AG08395 (cell line): ENCODE measurements around the gene LMO1.
A peak's percentile ranks its signal among the peaks of the same experiment; 100 is the strongest.

Source experiments
- DNase-seq: peaks from one replicate; pipeline ENCODE4 v3.0.0; 2012; ENCODE audit warnings: mixed read lengths, low spot score

Gene LMO1

GRCh38 chr11:8205566-8205965 lies 58.1 kb downstream of the LMO1 start:
- DNase-seq: no peak

GRCh38 chr11:8204596-8204995 lies 59.1 kb downstream of the LMO1 start:
- no peak for DNase-seq

GRCh38 chr11:8204025-8204424 lies 59.7 kb downstream of the LMO1 start:
- no peak for DNase-seq

- DNase-seq: no peak
These were observed 60.3 kb downstream of the LMO1 start for GRCh38 chr11:8203414-8203715.

- no peak for DNase-seq
These were observed 60.9 kb downstream of the LMO1 start for GRCh38 chr11:8202516-8203413.

GRCh38 chr11:8201644-8202365 lies 61.9 kb downstream of the LMO1 start:
- no peak for DNase-seq

GRCh38 chr11:8199676-8200075 lies 64.0 kb downstream of the LMO1 start:
- DNase-seq: no peak

- DNase-seq: no peak
These were observed 66.9 kb downstream of the LMO1 start for GRCh38 chr11:8196749-8197148.

GRCh38 chr11:8194956-8195355 lies 68.7 kb downstream of the LMO1 start:
- DNase-seq: no peak

GRCh38 chr11:8192896-8193209 lies 70.8 kb downstream of the LMO1 start:
- DNase-seq: no peak

- peak; percentile 86 for DNase-seq
These were observed 71.4 kb downstream of the LMO1 start for GRCh38 chr11:8192016-8192895.

- DNase-seq: no peak
These were observed 73.2 kb downstream of the LMO1 start for GRCh38 chr11:8190431-8190830.

- no peak for DNase-seq
These were observed 77.2 kb downstream of the LMO1 start for GRCh38 chr11:8186429-8186828.

GRCh38 chr11:8183111-8183510 lies 80.6 kb downstream of the LMO1 start:
- no peak for DNase-seq

- DNase-seq: no peak
These were observed 83.2 kb downstream of the LMO1 start for GRCh38 chr11:8180469-8180868.

- no peak for DNase-seq
These were observed 85.4 kb downstream of the LMO1 start for GRCh38 chr11:8178297-8178696.

GRCh38 chr11:8177136-8177535 lies 86.5 kb downstream of the LMO1 start:
- DNase-seq: no peak
